Activated T-cell treated with anti-CD3 and anti-CD28 coated beads for 48 hours (primary cell): ENCODE measurements around the gene GRB7.

Experiments used
- DNase-seq: peaks from one replicate; pipeline ENCODE4 v3.0.0-alpha.2; 2020; ENCODE audit warnings: low read depth

GRB7 gene

GRCh38 chr17:39772987-39773934 lies 35.5 kb downstream of the GRB7 start:
- no peak for DNase-seq

GRCh38 chr17:39774047-39774446 lies 36.3 kb downstream of the GRB7 start:
- no peak for DNase-seq

GRCh38 chr17:39775031-39775430 lies 37.3 kb downstream of the GRB7 start:
- DNase-seq, result no peak

GRCh38 chr17:39776252-39776651 lies 38.5 kb downstream of the GRB7 start:
- DNase-seq, result no peak

- DNase-seq, result no peak
Measured at GRCh38 chr17:39777534-39778365, 40.0 kb downstream of the GRB7 start.

- no peak for DNase-seq
Measured at GRCh38 chr17:39781031-39781860, 43.5 kb downstream of the GRB7 start.

- no peak for DNase-seq
Measured at GRCh38 chr17:39781861-39782213, 44.1 kb downstream of the GRB7 start.

GRCh38 chr17:39782481-39782880 lies 44.7 kb downstream of the GRB7 start:
- no peak for DNase-seq

- no peak for DNase-seq
Measured at GRCh38 chr17:39782980-39783379, 45.2 kb downstream of the GRB7 start.

- DNase-seq, result no peak
Measured at GRCh38 chr17:39787041-39787440, 49.3 kb downstream of the GRB7 start.

- no peak for DNase-seq
Measured at GRCh38 chr17:39787743-39788484, 50.2 kb downstream of the GRB7 start.

- no peak for DNase-seq
Measured at GRCh38 chr17:39791111-39791992, 53.6 kb downstream of the GRB7 start.

GRCh38 chr17:39792526-39793221 lies 54.9 kb downstream of the GRB7 start:
- no peak for DNase-seq

GRCh38 chr17:39793301-39793872 lies 55.6 kb downstream of the GRB7 start:
- no peak for DNase-seq

- no peak for DNase-seq
Measured at GRCh38 chr17:39794249-39794970, 56.7 kb downstream of the GRB7 start.
